Measurements from ENCODE around the gene EDDM13. TPM values are rescaled to one million over a fixed set of nuclear protein-coding genes. Genes with fewer than 3 reads are reported as not detected.

Gene EDDM13
- total and polyA plus RNA-seq, 2 of the 13 experiments (the other 11 are each of a cell fraction or from before 2014, with no cell fraction given), result not detected

GRCh38 chr19:56316728-56317127 is 44.2 kb downstream of the EDDM13 start:
- no peak overlapping the region; the same call in 1 of the 2 replicates for H3K9ac ChIP-seq (ENCODE audit: insufficient read depth, low read depth, low read length)
- H3K79me2 ChIP-seq (ENCODE audit: insufficient read depth, low read length), result no peaks in the 10 kb centered on the region
- DNase-seq (ENCODE audit: low spot score), result peak; percentile 25
- in situ Hi-C loops (cut with HindIII; ENCODE audit: extremely low pct_ligation_motif_present, low pct_unique_long_range_greater_than_20kb), result loop anchor here (10.0 kb wide), 1 partner anchor 242 kb away; no protein-coding TSS in a partner anchor
- no peaks in the 10 kb centered on the region for H4K20me1 ChIP-seq (ENCODE audit: insufficient read depth, low read length)
- ChIA-PET POLR2A (no interaction called here), CTCF (ENCODE audit: low intra/inter-chr PET ratio, low total read pairs) (no interaction called here)
- intact Hi-C loops (cut with micrococcal nuclease; ENCODE audit: unreplicated experiment), result loop anchor here (5.0 kb wide), 1 partner anchor 194 kb away; the partner anchor contains the start of gene ZNF787
- no peak overlapping the region for H3K4me3 ChIP-seq (replicated peaks in 1 of 3; ENCODE audit: insufficient read depth in 1 of 3, low read depth in 2 of 3, low read length in 3 of 3)
- no peak for FAIRE-seq
- H2AFZ ChIP-seq (ENCODE audit: low read length), result no peak overlapping the region
- 78% methylated on average over 5 of the region's 5 CpGs for WGBS (ENCODE audit: low lambda C conversion rate)
- no peaks in the 10 kb centered on the region for H3K36me3 ChIP-seq (replicated peaks in 1 of 2; ENCODE audit: control insufficient read depth in 1 of 2, insufficient read depth in 2 of 2, low read length in 2 of 2)
- H3K4me1 ChIP-seq (ENCODE audit: insufficient read depth, low read length), result peaks cover 50% of the 10 kb centered on the region
- ATAC-seq, result no peak
- peak overlapping the region; percentile 99; the same call in 1 of the 2 replicates for H3K4me2 ChIP-seq (ENCODE audit: low read depth, low read length)
- no TSS peak for BruUV-seq (replicated peaks)
- no peaks in the 10 kb centered on the region for H3K9me3 ChIP-seq (ENCODE audit: low read length)
- peak overlapping the region; percentile 42 for H3K27ac ChIP-seq (ENCODE audit: extremely low read length, insufficient read depth, low read length)
- no peaks in the 10 kb centered on the region; a peak in 1 of 5 replicates for H3K27me3 ChIP-seq (ENCODE audit: control insufficient read depth in 1 of 2, insufficient read depth in 2 of 2, low read length in 2 of 2)
- TF ChIP-seq ZNF33A (CRISPR knock-in tag; IDR thresholded peaks at IDR 0.05; ENCODE audit: borderline replicate concordance), result no peak
- TF ChIP-seq, protein P1, sequence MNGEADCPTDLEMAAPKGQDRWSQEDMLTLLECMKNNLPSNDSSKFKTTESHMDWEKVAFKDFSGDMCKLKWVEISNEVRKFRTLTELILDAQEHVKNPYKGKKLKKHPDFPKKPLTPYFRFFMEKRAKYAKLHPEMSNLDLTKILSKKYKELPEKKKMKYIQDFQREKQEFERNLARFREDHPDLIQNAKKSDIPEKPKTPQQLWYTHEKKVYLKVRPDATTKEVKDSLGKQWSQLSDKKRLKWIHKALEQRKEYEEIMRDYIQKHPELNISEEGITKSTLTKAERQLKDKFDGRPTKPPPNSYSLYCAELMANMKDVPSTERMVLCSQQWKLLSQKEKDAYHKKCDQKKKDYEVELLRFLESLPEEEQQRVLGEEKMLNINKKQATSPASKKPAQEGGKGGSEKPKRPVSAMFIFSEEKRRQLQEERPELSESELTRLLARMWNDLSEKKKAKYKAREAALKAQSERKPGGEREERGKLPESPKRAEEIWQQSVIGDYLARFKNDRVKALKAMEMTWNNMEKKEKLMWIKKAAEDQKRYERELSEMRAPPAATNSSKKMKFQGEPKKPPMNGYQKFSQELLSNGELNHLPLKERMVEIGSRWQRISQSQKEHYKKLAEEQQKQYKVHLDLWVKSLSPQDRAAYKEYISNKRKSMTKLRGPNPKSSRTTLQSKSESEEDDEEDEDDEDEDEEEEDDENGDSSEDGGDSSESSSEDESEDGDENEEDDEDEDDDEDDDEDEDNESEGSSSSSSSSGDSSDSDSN (CRISPR knock-in tag; IDR thresholded peaks at IDR 0.05), result no peak
- TF ChIP-seq KAT7 (CRISPR knock-in tag; IDR thresholded peaks at IDR 0.05; ENCODE audit: borderline replicate concordance), result 0 out of 2 replicates have a peak, but pooled peaks have one; percentile 40
- no peak for TF ChIP-seq CENPT (CRISPR knock-in tag; IDR thresholded peaks at IDR 0.05; ENCODE audit: low read depth)
- TF ChIP-seq ZMYM2 (CRISPR knock-in tag; IDR thresholded peaks at IDR 0.05), result peak; percentile 40; the same call in 1 of the 2 replicates
- 0 out of 2 replicates have a peak, but pooled peaks have one; percentile 27 for TF ChIP-seq AHDC1 (CRISPR knock-in tag; IDR thresholded peaks at IDR 0.05; ENCODE audit: borderline replicate concordance)
- TF ChIP-seq MIER3 (CRISPR knock-in tag; IDR thresholded peaks at IDR 0.05; ENCODE audit: borderline replicate concordance), result 0 out of 2 replicates have a peak, but pooled peaks have one; percentile 40
- no peak for TF ChIP-seq ZBTB1 (CRISPR knock-in tag; IDR thresholded peaks at IDR 0.05; ENCODE audit: borderline replicate concordance)
- no peak for TF ChIP-seq ZNF674 (CRISPR knock-in tag; IDR thresholded peaks at IDR 0.05; ENCODE audit: low read depth)
- no peak for TF ChIP-seq AGO1 (IDR thresholded peaks at IDR 0.05; ENCODE audit: low read depth, low read length, poor library complexity, severe bottlenecking)
- 0 out of 2 replicates have a peak, but pooled peaks have one; percentile 27 for TF ChIP-seq RXRA (CRISPR knock-in tag; IDR thresholded peaks at IDR 0.05)
- TF ChIP-seq KDM6A (CRISPR knock-in tag; IDR thresholded peaks at IDR 0.05; ENCODE audit: low read depth), result 0 out of 2 replicates have a peak, but pooled peaks have one; percentile 18
- no peak for TF ChIP-seq BATF2 (CRISPR knock-in tag; IDR thresholded peaks at IDR 0.05)
- 0 out of 2 replicates have a peak, but pooled peaks have one; percentile 30 for TF ChIP-seq ZNF878 (CRISPR knock-in tag; IDR thresholded peaks at IDR 0.05)
- no peak for TF ChIP-seq ZNF260 (CRISPR knock-in tag; IDR thresholded peaks at IDR 0.05; ENCODE audit: borderline replicate concordance, low read depth)
